Measurements from ENCODE around the gene PRKCB. TPM values are rescaled to one million over a fixed set of nuclear protein-coding genes. Genes with fewer than 3 reads are reported as not detected.
"Not testable (repeated sequence)": the region's sequence is repeated elsewhere in the genome, so short reads cannot be mapped to it uniquely, and the experiment has no call there.

Gene PRKCB
- total RNA-seq, 4 donors from 2014 or later = 0.51 to 1.3 (median 1.1) TPM

DNA sequence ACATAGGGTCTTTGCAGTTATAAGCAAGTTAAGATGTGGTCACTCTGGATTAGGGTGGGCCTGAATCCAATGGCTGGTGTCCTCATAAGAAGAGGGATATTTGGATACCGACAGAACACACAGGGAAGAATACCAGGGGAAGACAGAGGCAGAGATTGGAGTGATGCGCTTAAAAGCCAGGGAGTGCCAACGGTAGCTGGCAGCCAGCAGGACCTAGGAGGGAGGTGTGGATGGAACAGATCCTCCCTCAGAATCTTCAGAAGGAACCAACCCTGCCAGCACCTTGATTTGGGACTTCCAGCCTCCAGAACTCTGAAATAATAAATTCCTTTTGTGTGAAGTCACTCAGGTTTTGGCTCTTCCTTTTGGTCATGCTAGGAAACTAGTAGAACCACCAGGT lies 310.1 kb downstream of the PRKCB start:
- in situ Hi-C loops (cut with MboI; ENCODE audit: low sequenced_read_pairs in 4 of 4) = loop anchor here in 1 of 4 donors (25.0 kb wide), 1 partner anchor 91 kb away; no protein-coding TSS in a partner anchor
- TF ChIP-seq, protein P1, sequence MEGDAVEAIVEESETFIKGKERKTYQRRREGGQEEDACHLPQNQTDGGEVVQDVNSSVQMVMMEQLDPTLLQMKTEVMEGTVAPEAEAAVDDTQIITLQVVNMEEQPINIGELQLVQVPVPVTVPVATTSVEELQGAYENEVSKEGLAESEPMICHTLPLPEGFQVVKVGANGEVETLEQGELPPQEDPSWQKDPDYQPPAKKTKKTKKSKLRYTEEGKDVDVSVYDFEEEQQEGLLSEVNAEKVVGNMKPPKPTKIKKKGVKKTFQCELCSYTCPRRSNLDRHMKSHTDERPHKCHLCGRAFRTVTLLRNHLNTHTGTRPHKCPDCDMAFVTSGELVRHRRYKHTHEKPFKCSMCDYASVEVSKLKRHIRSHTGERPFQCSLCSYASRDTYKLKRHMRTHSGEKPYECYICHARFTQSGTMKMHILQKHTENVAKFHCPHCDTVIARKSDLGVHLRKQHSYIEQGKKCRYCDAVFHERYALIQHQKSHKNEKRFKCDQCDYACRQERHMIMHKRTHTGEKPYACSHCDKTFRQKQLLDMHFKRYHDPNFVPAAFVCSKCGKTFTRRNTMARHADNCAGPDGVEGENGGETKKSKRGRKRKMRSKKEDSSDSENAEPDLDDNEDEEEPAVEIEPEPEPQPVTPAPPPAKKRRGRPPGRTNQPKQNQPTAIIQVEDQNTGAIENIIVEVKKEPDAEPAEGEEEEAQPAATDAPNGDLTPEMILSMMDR (IDR thresholded peaks at IDR 0.05 in 4 of 5, conservative IDR thresholded peaks at IDR 0.05 in 1 of 5) = no peak
- no peak for TF ChIP-seq POLR2A (IDR thresholded peaks at IDR 0.05)
- ATAC-seq = no peak

DNA sequence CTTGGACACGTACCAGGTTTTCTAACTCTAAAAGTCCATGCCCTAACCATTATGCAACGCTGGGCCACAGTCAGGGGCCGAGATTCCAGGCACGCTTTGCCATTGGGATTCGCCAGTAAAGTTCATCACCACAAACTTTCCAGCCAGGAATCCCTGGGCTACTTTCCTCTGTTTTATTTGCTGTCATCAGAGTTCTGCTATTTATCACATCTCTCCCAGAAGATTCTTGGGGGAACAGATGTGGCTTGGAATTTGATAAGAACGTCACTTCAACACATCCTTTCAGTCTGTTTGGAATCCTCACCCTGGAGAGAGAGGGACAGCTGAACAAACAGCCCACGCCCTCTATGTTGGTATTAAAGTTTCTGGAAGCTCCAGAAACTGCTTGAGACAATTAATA lies 310.7 kb downstream of the PRKCB start:
- ATAC-seq = no peak
- no peak for DNase-seq
- H3K27ac ChIP-seq = no peak overlapping the region
- no peak overlapping the region for H3K4me3 ChIP-seq
- intact Hi-C loops (cut with DNase I; ENCODE audit: low total_unique reads) (no loop called here), in situ Hi-C loops (cut with MboI; ENCODE audit: low sequenced_read_pairs in 4 of 4) (loop anchor here in 1 of 4 donors (25.0 kb wide), 1 partner anchor 91 kb away; no protein-coding TSS in a partner anchor)
- TF ChIP-seq, protein P1 (IDR thresholded peaks at IDR 0.05 in 4 of 5, conservative IDR thresholded peaks at IDR 0.05 in 1 of 5) = no peak
- TF ChIP-seq POLR2A (IDR thresholded peaks at IDR 0.05) = no peak
- H3K36me3 ChIP-seq = no peaks in the 10 kb centered on the region
- H3K27me3 ChIP-seq = no peaks in the 10 kb centered on the region
- no peaks in the 10 kb centered on the region for H3K9me3 ChIP-seq
- no peaks in the 10 kb centered on the region for H3K4me1 ChIP-seq

More for the DNA sequence above, 310.1 kb downstream of the PRKCB start:
- intact Hi-C loops (cut with DNase I; ENCODE audit: low total_unique reads) = no loop called here
- H3K27me3 ChIP-seq = no peaks in the 10 kb centered on the region
- no peaks in the 10 kb centered on the region for H3K36me3 ChIP-seq
- H3K4me1 ChIP-seq = no peaks in the 10 kb centered on the region
- no peak overlapping the region for H3K27ac ChIP-seq
- no peaks in the 10 kb centered on the region for H3K9me3 ChIP-seq
- no peak overlapping the region for H3K4me3 ChIP-seq
- no peak for DNase-seq

DNA sequence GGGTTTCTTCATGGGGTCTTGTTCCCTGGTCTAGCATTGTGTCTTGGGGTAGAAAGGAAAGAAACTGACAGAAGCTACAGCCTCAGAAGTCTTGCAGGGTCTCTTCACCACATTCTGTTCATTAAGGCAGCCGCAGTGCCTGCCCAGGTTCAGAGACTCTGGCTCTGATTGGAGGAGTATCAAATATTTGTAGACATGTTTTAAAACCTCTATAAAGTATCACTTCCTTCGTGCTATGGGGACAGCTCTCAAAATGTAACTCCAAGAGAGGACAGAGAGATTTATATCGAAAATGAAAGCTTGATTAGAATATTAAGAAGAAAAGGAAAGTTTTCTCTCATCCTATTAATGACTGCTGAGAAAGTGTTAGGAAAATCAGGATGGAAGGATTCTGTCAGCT lies 313.3 kb downstream of the PRKCB start:
- intact Hi-C loops (cut with DNase I; ENCODE audit: low total_unique reads) = no loop called here
- in situ Hi-C loops (cut with MboI; ENCODE audit: low sequenced_read_pairs in 4 of 4) = loop anchor here in 1 of 4 donors (25.0 kb wide), 1 partner anchor 88 kb away; no protein-coding TSS in a partner anchor
- Histone ChIP-seq H3K4me1 (no peaks in the 10 kb centered on the region), H3K36me3 (no peaks in the 10 kb centered on the region), H3K27me3 (no peaks in the 10 kb centered on the region), H3K4me3 (no peak overlapping the region), H3K27ac (no peak overlapping the region), H3K9me3 (no peaks in the 10 kb centered on the region)
- no peak for TF ChIP-seq POLR2A (IDR thresholded peaks at IDR 0.05)
- TF ChIP-seq, protein P1 (IDR thresholded peaks at IDR 0.05 in 4 of 5, conservative IDR thresholded peaks at IDR 0.05 in 1 of 5) = no peak
- DNase-seq = no peak
- no peak for ATAC-seq

DNA sequence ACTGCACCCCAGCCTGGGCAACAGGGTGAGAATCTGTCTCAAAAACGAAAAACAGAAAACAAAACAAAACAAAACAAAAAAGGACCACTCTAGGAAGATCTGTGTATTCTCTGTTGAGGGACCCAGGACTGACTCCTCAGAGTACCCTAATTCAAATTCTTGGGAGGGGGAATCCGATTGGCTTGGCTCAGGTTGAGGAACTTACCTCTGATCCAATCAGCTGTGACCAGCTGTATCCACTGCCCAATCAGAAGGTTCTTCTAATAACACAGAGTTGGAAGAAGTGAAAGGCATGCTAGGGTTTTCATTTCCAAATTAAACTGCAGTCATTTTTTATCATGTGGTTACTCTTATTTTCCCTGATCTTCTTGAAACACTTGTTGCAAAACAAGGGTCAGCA lies 314.5 kb downstream of the PRKCB start:
- Histone ChIP-seq H3K4me1 (no peaks in the 10 kb centered on the region), H3K9me3 (no peaks in the 10 kb centered on the region), H3K4me3 (no peak overlapping the region), H3K27me3 (no peaks in the 10 kb centered on the region), H3K27ac (no peak overlapping the region), H3K36me3 (no peaks in the 10 kb centered on the region)
- in situ Hi-C loops (cut with MboI; ENCODE audit: low sequenced_read_pairs in 4 of 4) = no loop called here
- DNase-seq (no peak), ATAC-seq (no peak)
- TF ChIP-seq, protein P1 (IDR thresholded peaks at IDR 0.05 in 4 of 5, conservative IDR thresholded peaks at IDR 0.05 in 1 of 5) = no peak
- TF ChIP-seq POLR2A (IDR thresholded peaks at IDR 0.05) = no peak
- intact Hi-C loops (cut with DNase I; ENCODE audit: low total_unique reads) = no loop called here

DNA sequence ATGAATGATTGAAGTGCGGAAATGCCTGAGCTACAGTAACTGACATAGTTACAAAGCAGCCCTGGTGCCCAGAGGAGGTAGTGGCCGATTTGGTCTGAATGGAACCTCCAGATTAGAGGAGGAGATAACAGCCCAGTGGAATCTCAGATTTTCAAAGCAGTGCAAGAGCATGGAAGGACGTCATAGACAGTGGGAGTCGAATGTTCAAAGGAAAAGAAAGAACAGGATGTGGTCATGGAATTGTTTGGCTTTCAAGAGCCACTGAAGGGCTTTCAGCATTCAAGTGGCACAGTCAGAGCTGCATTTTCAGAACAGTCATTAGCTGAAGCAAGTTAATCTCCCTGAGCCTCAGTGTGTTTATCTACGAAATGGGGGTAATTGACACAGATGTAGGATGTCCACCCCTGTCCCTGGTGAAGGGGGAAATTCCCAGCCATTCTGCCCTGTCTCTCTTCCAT lies 315.7 kb downstream of the PRKCB start:
- intact Hi-C loops (cut with DNase I; ENCODE audit: low total_unique reads) = no loop called here
- Histone ChIP-seq H3K36me3 (no peaks in the 10 kb centered on the region), H3K27me3 (no peaks in the 10 kb centered on the region), H3K9me3 (no peaks in the 10 kb centered on the region), H3K4me1 (no peaks in the 10 kb centered on the region), H3K4me3 (no peak overlapping the region), H3K27ac (no peak overlapping the region)
- DNase-seq (no peak), ATAC-seq (no peak)
- no peak for TF ChIP-seq POLR2A (IDR thresholded peaks at IDR 0.05)
- TF ChIP-seq, protein P1 (IDR thresholded peaks at IDR 0.05 in 4 of 5, conservative IDR thresholded peaks at IDR 0.05 in 1 of 5) = no peak
- in situ Hi-C loops (cut with MboI; ENCODE audit: low sequenced_read_pairs in 4 of 4) = no loop called here

DNA sequence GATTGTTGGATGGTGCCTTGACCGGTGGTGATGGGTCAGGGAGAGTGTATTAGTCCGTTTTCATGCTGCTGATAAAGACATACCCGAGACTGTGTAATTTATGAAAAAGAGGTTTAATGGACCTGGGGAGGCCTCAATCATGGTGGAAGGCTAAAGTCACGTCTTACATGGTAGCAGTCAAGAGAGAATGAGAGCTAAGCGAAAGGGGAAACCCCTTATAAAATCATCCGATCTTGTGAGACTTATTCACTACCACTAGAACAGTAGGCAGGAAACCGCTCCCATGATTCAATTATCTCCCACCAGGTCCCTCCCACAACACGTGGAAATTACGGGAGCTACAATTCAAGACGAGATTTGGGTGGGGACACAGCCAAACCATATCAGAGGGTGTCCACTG lies 316.3 kb downstream of the PRKCB start:
- ATAC-seq; H3K4me1 ChIP-seq; DNase-seq; intact Hi-C loops (cut with DNase I; ENCODE audit: low total_unique reads); H3K27me3 ChIP-seq; in situ Hi-C loops (cut with MboI; ENCODE audit: low sequenced_read_pairs in 4 of 4); H3K9me3 ChIP-seq; H3K36me3 ChIP-seq; H3K4me3 ChIP-seq; H3K27ac ChIP-seq: not testable (repeated sequence)

Measured in gastrocnemius medialis (tissue), 4 donors.